Stomach smooth muscle (tissue), 2 donors: ENCODE data around the gene BCKDHB.

ENCODE experiments used
- H3K27ac ChIP-seq: one replicate; pipeline ENCODE4 v1.7.0; 2013; ENCODE audit warnings: mild to moderate bottlenecking, low read length, inconsistent platforms
- H3K27me3 ChIP-seq, 2 donors: one replicate each; pipeline ENCODE4 v1.7.0; 2013; ENCODE audit warnings: low read length in 2 of 2; ENCODE audit not compliant: insufficient read depth in 2 of 2, control insufficient read depth in 1 of 2
- H3K36me3 ChIP-seq, 2 donors: one replicate each; pipeline ENCODE4 v1.7.0; 2013; ENCODE audit warnings: low read length in 2 of 2; ENCODE audit not compliant: control insufficient read depth in 2 of 2, insufficient read depth in 2 of 2
- H3K4me1 ChIP-seq: one replicate; pipeline ENCODE4 v1.7.0; 2013; ENCODE audit warnings: low read length; ENCODE audit not compliant: control insufficient read depth, insufficient read depth
- H3K4me3 ChIP-seq, 2 donors: one replicate each; pipeline ENCODE4 v1.7.0; 2013; ENCODE audit warnings: low read length in 2 of 2
- H3K9ac ChIP-seq, 2 donors: one replicate each; pipeline ENCODE4 v1.7.0; 2013; ENCODE audit warnings: low read length in 2 of 2, mild to moderate bottlenecking in 1 of 2
- H3K9me3 ChIP-seq, 2 donors: one replicate each; pipeline ENCODE4 v1.7.0; 2013; ENCODE audit warnings: low read length in 2 of 2; ENCODE audit not compliant: control insufficient read depth in 2 of 2
- donor health status: healthy.
- donor health status: Pancreatic carcinoma.

The BCKDHB gene

GRCh38 chr6:80148220-80148619 lies 41.7 kb downstream of the BCKDHB start:
- no peak overlapping the region for H3K9ac ChIP-seq
- H3K27ac ChIP-seq = no peak overlapping the region
- no peaks in the 10 kb centered on the region for H3K36me3 ChIP-seq
- H3K4me3 ChIP-seq = no peak overlapping the region
- no peaks in the 10 kb centered on the region for H3K27me3 ChIP-seq
- H3K9me3 ChIP-seq = no peaks in the 10 kb centered on the region
- peaks cover 18% of the 10 kb centered on the region for H3K4me1 ChIP-seq

DNA sequence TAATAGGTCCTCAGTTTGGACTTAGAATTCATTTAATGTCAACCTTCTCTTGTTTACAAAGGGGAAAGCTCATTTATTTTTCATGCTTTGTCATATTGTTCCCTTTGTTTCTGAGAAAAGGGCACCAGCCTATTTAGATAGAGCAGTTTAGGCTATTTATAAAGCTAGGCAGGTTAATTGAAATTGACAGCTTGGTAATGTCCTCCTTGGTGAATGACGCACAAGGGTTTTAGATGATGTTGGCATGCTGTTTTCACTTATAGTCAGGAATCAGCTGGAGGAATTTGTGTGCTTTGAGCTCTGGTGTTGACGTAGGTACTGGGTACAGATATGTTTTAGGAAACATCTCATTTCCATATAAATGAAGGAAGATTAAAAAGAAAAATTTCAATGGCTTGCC lies 45.2 kb downstream of the BCKDHB start:
- H3K4me1 ChIP-seq = no peaks in the 10 kb centered on the region
- no peak overlapping the region for H3K4me3 ChIP-seq
- no peak overlapping the region for H3K27ac ChIP-seq
- no peaks in the 10 kb centered on the region for H3K36me3 ChIP-seq
- H3K27me3 ChIP-seq = no peaks in the 10 kb centered on the region
- H3K9ac ChIP-seq = no peak overlapping the region
- H3K9me3 ChIP-seq = no peaks in the 10 kb centered on the region

- Histone ChIP-seq H3K27ac (no peak overlapping the region), H3K27me3 (no peaks in the 10 kb centered on the region), H3K9ac (no peak overlapping the region), H3K36me3 (no peaks in the 10 kb centered on the region), H3K4me1 (no peaks in the 10 kb centered on the region), H3K4me3 (no peak overlapping the region), H3K9me3 (no peaks in the 10 kb centered on the region)
These were observed 47.7 kb downstream of the BCKDHB start for GRCh38 chr6:80154160-80154559.

DNA sequence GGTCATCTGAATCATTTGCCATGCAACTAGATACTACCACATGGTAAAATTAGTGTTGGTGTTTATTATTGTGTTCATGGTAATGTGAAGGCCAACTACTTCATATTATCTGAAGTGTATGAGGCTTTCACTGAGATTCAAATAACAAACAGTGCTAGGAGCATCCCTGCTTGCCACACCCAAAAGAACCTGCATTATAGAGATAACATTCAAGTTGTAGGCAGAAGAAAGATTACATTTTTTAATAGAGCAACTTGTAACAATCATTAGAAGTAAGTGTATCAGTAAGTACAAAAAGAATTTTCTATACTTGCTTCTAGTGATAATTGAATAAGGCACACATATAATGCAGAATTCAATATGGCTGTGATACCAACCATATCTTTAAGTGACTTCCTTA lies 49.8 kb downstream of the BCKDHB start:
- no peaks in the 10 kb centered on the region for H3K27me3 ChIP-seq
- no peak overlapping the region for H3K27ac ChIP-seq
- no peaks in the 10 kb centered on the region for H3K36me3 ChIP-seq
- H3K9me3 ChIP-seq = no peaks in the 10 kb centered on the region
- no peak overlapping the region for H3K4me3 ChIP-seq
- H3K9ac ChIP-seq = no peak overlapping the region
- H3K4me1 ChIP-seq = no peaks in the 10 kb centered on the region

GRCh38 chr6:80158478-80158989 lies 52.1 kb downstream of the BCKDHB start:
- Histone ChIP-seq H3K36me3 (no peaks in the 10 kb centered on the region), H3K27me3 (no peaks in the 10 kb centered on the region), H3K9ac (no peak overlapping the region), H3K27ac (no peak overlapping the region), H3K9me3 (no peaks in the 10 kb centered on the region), H3K4me1 (no peaks in the 10 kb centered on the region), H3K4me3 (no peak overlapping the region)

DNA sequence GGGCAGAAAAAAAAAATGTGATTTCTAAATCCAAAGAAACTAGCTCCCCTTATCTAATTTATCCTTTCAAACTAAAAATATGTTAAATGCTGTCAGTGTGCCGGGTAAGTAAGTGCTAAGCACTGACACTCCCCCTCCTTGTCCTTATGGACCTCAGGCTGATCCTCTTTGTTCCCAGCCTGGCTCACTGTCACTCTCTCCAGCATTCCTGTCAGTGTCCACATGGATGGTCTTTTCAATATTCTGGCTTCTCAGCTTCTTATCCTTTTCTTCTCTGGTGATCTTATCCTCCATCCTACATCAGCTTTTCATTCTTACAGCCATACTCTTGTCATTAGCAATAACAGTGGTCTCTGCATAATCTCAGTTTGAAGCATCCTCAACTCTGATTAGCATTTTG lies 55.0 kb downstream of the BCKDHB start:
- Histone ChIP-seq H3K9me3 (no peaks in the 10 kb centered on the region), H3K4me1 (no peaks in the 10 kb centered on the region), H3K27ac (no peak overlapping the region), H3K9ac (no peak overlapping the region), H3K36me3 (no peaks in the 10 kb centered on the region), H3K27me3 (no peaks in the 10 kb centered on the region), H3K4me3 (no peak overlapping the region)

DNA sequence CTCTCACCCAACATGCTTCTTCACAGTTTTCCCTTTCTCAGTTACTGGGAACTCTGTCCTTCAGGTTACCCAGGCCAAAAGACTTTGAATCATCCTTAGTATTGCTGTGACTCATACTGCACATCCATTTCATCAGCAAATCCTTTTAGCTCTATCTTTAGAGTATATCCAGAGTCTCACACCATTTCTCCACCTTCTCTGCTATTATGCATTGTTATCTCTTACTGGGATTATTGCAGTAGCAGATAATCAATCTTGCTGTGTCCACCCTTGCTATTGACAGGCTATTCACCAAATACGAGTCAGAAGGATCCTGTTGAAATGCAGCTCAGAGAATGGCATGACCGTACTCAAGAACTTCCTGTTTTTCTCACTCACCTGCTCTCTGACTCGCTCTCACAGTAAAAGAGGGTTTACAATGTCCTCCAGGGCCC lies 57.3 kb downstream of the BCKDHB start:
- Histone ChIP-seq H3K9me3 (no peaks in the 10 kb centered on the region), H3K36me3 (no peaks in the 10 kb centered on the region), H3K4me1 (no peaks in the 10 kb centered on the region), H3K4me3 (no peak overlapping the region), H3K27me3 (no peaks in the 10 kb centered on the region), H3K27ac (no peak overlapping the region), H3K9ac (no peak overlapping the region)

- no peaks in the 10 kb centered on the region for H3K9me3 ChIP-seq
- H3K27me3 ChIP-seq = no peaks in the 10 kb centered on the region
- no peak overlapping the region for H3K4me3 ChIP-seq
- H3K36me3 ChIP-seq = no peaks in the 10 kb centered on the region
- H3K27ac ChIP-seq = no peak overlapping the region
- no peak overlapping the region for H3K9ac ChIP-seq
- no peaks in the 10 kb centered on the region for H3K4me1 ChIP-seq
These were observed 58.7 kb downstream of the BCKDHB start for GRCh38 chr6:80165143-80165542.

GRCh38 chr6:80165819-80166218 lies 59.3 kb downstream of the BCKDHB start:
- Histone ChIP-seq H3K36me3 (no peaks in the 10 kb centered on the region), H3K4me1 (no peaks in the 10 kb centered on the region), H3K9ac (no peak overlapping the region), H3K9me3 (no peaks in the 10 kb centered on the region), H3K4me3 (no peak overlapping the region), H3K27ac (no peak overlapping the region), H3K27me3 (no peaks in the 10 kb centered on the region)

- H3K9ac ChIP-seq = no peak overlapping the region
- H3K9me3 ChIP-seq = no peaks in the 10 kb centered on the region
- no peaks in the 10 kb centered on the region for H3K27me3 ChIP-seq
- no peaks in the 10 kb centered on the region for H3K36me3 ChIP-seq
- no peaks in the 10 kb centered on the region for H3K4me1 ChIP-seq
- no peak overlapping the region for H3K4me3 ChIP-seq
- H3K27ac ChIP-seq = no peak overlapping the region
These were observed 64.0 kb downstream of the BCKDHB start for GRCh38 chr6:80170433-80170832.

DNA sequence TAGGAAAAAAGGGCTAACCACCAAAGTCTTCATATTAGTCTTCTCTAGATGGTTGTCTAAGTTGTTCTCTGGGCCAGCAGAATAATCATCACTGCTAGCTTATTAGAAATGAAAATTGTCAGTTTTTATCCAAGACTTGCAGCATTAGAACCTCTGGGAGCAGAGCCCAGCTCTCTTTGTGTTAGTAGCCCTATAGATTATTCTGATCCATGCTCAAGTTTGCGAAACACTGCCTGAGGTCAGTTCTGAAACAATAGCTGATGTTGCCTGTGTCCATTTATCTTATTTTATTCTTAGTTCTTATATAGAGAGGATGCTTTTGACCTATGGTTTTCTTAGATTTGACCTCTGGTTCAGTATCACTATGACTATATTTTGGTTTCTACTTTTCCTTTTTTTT lies 66.9 kb downstream of the BCKDHB start:
- no peak overlapping the region for H3K9ac ChIP-seq
- no peaks in the 10 kb centered on the region for H3K9me3 ChIP-seq
- H3K36me3 ChIP-seq = no peaks in the 10 kb centered on the region
- no peak overlapping the region for H3K27ac ChIP-seq
- no peaks in the 10 kb centered on the region for H3K27me3 ChIP-seq
- no peak overlapping the region for H3K4me3 ChIP-seq
- no peaks in the 10 kb centered on the region for H3K4me1 ChIP-seq
